HG03095 (cell line): ENCODE results near the gene SMARCA1.

Source experiments
- ATAC-seq: cut with Tn5 transposase; IDR thresholded peaks from one replicate; pipeline ENCODE4 v1.9.1; 2021; ENCODE audit warnings: moderate library complexity; ENCODE audit not compliant: unreplicated experiment

The SMARCA1 gene

GRCh38 chrX:129529685-129530281 is 6.5 kb upstream of the SMARCA1 start:
- no peak for ATAC-seq

- no peak for ATAC-seq
Observed at GRCh38 chrX:129525896-129526295, 2.6 kb upstream of the SMARCA1 start.

GRCh38 chrX:129525162-129525561 is 1.9 kb upstream of the SMARCA1 start:
- ATAC-seq = no peak

GRCh38 chrX:129524250-129524850 is 1.1 kb upstream of the SMARCA1 start:
- no peak for ATAC-seq

- no peak for ATAC-seq
Observed at GRCh38 chrX:129522184-129523078, 859 bp downstream of the SMARCA1 start.

- no peak for ATAC-seq
Observed at GRCh38 chrX:129520151-129520550, 3.1 kb downstream of the SMARCA1 start.

GRCh38 chrX:129516402-129516801 is 6.9 kb downstream of the SMARCA1 start:
- ATAC-seq = no peak

- ATAC-seq = no peak
Observed at GRCh38 chrX:129512409-129512808, 10.9 kb downstream of the SMARCA1 start.

GRCh38 chrX:129511689-129512088 is 11.6 kb downstream of the SMARCA1 start:
- no peak for ATAC-seq

GRCh38 chrX:129510331-129510730 is 13.0 kb downstream of the SMARCA1 start:
- ATAC-seq = no peak

- no peak for ATAC-seq
Observed at GRCh38 chrX:129497146-129497843, 26.0 kb downstream of the SMARCA1 start.

GRCh38 chrX:129496625-129497024 is 26.7 kb downstream of the SMARCA1 start:
- ATAC-seq = no peak

GRCh38 chrX:129495900-129496299 is 27.4 kb downstream of the SMARCA1 start:
- no peak for ATAC-seq

- ATAC-seq = no peak
Observed at GRCh38 chrX:129494887-129495286, 28.4 kb downstream of the SMARCA1 start.

- ATAC-seq = no peak
Observed at GRCh38 chrX:129493643-129494042, 29.6 kb downstream of the SMARCA1 start.

- ATAC-seq = no peak
Observed at GRCh38 chrX:129490330-129490729, 33.0 kb downstream of the SMARCA1 start.

GRCh38 chrX:129488359-129488758 is 34.9 kb downstream of the SMARCA1 start:
- ATAC-seq = no peak

- ATAC-seq = no peak
Observed at GRCh38 chrX:129480889-129481288, 42.4 kb downstream of the SMARCA1 start.

- ATAC-seq = no peak
Observed at GRCh38 chrX:129478516-129478915, 44.8 kb downstream of the SMARCA1 start.

GRCh38 chrX:129472116-129472515 is 51.2 kb downstream of the SMARCA1 start:
- ATAC-seq = no peak

GRCh38 chrX:129462707-129463106 is 60.6 kb downstream of the SMARCA1 start:
- ATAC-seq = no peak
